HCT116 (cell line): ENCODE measurements around the gene GTF2H1. TPM values are rescaled to one million over a fixed set of nuclear protein-coding genes. Genes with fewer than 3 reads are reported as not detected.

Source experiments
- ATAC-seq: fragments of 200-7000 bp; cut with Tn5 transposase; 2 replicates; pipeline ENCODE4 v1.9.1; 2020; ENCODE audit warnings: mild to moderate bottlenecking, moderate library complexity
- BruUV-seq: library from RNA; stranded (reverse); fragments of 400-500 nt; replicated peaks from 2 replicates; lab custom pipeline; 2021; lab: Mats Ljungman, UMichigan
- CTCF ChIA-PET: fragments of 300-600 bp; sonication (Branson Sonifier 250); formaldehyde crosslinking; loops from one replicate; lab custom pipeline; 2021; ENCODE audit warnings: antibody characterized with exemption; lab: Charles Lee
- POLR2A ChIA-PET: fragments of 300-600, 350-600 bp; sonication (Branson Sonifier 250); formaldehyde crosslinking; loops from one replicate; lab custom pipeline; 2021; ENCODE audit warnings: antibody characterized with exemption; lab: Charles Lee
- RAD21 ChIA-PET, 2 experiments: fragments of 300-600 bp; sonication (Branson Sonifier 250); formaldehyde crosslinking; loops; one replicate each; lab custom pipeline; 2023; ENCODE audit warnings: low total read pairs in 2 of 2; ENCODE audit not compliant: uncharacterized antibody in 2 of 2, unreplicated experiment in 2 of 2, low non-redundant PET in 1 of 2; lab: Charles Lee
- DNase-seq: peaks from one replicate; pipeline ENCODE4 v3.0.0-alpha.2; 2010; ENCODE audit warnings: low read depth, low spot score
- H2AFZ ChIP-seq: fragments of 200-600 bp; shearing (Covaris generic), sonication (generic); 2 replicates; pipeline ENCODE4 v1.6.1; 2017; ENCODE audit warnings: low read depth, mixed run types, mixed read lengths, antibody characterized with exemption, low read length; ENCODE audit not compliant: poor library complexity, severe bottlenecking
- H3K27ac ChIP-seq: 2 replicates; pipeline ENCODE4 v1.5.1; 2012; ENCODE audit warnings: low read depth, low read length
- H3K27me3 ChIP-seq: fragments of 200-600 bp; sonication (generic); 2 replicates; pipeline ENCODE4 v1.6.1; 2016; ENCODE audit warnings: mixed run types, low read length, mixed read lengths; ENCODE audit not compliant: insufficient read depth
- H3K36me3 ChIP-seq, 2 experiments: fragments of 200-500 bp in 1 of 2; fragments of 200-600 bp in 1 of 2; sonication (Bioruptor generic) in 1 of 2; sonication (generic) in 1 of 2; 2 replicates each; pipeline versions ENCODE4 v1.5.1 to v1.6.1; 2014 to 2016; ENCODE audit warnings: low read length in 2 of 2, inconsistent platforms in 1 of 2, mixed read lengths in 1 of 2, mixed run types in 1 of 2; ENCODE audit not compliant: insufficient read depth in 2 of 2, control insufficient read depth in 1 of 2
- H3K4me1 ChIP-seq, 2 experiments: fragments of 200-600 bp in 1 of 2; sonication (generic) in 1 of 2; 2 replicates each; pipeline versions ENCODE4 v1.5.1 to v1.6.1; 2012 to 2017; ENCODE audit warnings: low read length in 2 of 2, inconsistent platforms in 1 of 2, mild to moderate bottlenecking in 1 of 2, mixed read lengths in 1 of 2, mixed run types in 1 of 2, moderate library complexity in 1 of 2; ENCODE audit not compliant: insufficient read depth in 2 of 2, control insufficient read depth in 1 of 2
- H3K4me2 ChIP-seq: fragments of 200-600 bp; sonication (generic); 2 replicates; pipeline ENCODE4 v1.6.1; 2017; ENCODE audit warnings: mixed run types, low read length, mixed read lengths
- H3K4me3 ChIP-seq, 2 experiments: fragments of 200-600 bp in 1 of 2; sonication (generic) in 1 of 2; replicated peaks in 1 of 2; 2 replicates each; pipeline ENCODE4 v1.5.1; 2011 to 2016; ENCODE audit warnings: low read length in 2 of 2, control low read depth in 1 of 2, low read depth in 1 of 2, mild to moderate bottlenecking in 1 of 2, mixed read lengths in 1 of 2, mixed run types in 1 of 2
- H3K79me2 ChIP-seq: fragments of 200-600 bp; sonication (generic); 2 replicates; pipeline ENCODE4 v1.6.1; 2017; ENCODE audit warnings: mild to moderate bottlenecking, mixed run types, low read length, moderate library complexity, mixed read lengths; ENCODE audit not compliant: insufficient read depth
- H3K9ac ChIP-seq: fragments of 200-600 bp; sonication (generic); 2 replicates; pipeline ENCODE4 v1.6.1; 2016; ENCODE audit warnings: low read length, mixed read lengths
- H3K9me2 ChIP-seq: fragments of 200-600 bp; sonication (generic), shearing (Covaris generic); 2 replicates; pipeline ENCODE4 v1.6.1; 2017; ENCODE audit warnings: mixed run types, mild to moderate bottlenecking, moderate library complexity; ENCODE audit not compliant: insufficient read depth
- H3K9me3 ChIP-seq, 2 experiments: fragments of 200-500 bp in 1 of 2; fragments of 200-600 bp in 1 of 2; sonication (Bioruptor generic) in 1 of 2; sonication (generic) in 1 of 2; 2 replicates each; pipeline ENCODE4 v1.6.1; 2014 to 2017; ENCODE audit warnings: low read length in 2 of 2, mixed read lengths in 2 of 2, inconsistent platforms in 1 of 2, low read depth in 1 of 2, mild to moderate bottlenecking in 1 of 2, mixed run types in 1 of 2, moderate library complexity in 1 of 2; ENCODE audit not compliant: control insufficient read depth in 1 of 2, insufficient read depth in 1 of 2
- H4K20me1 ChIP-seq: fragments of 200-600 bp; sonication (generic), shearing (Covaris generic); 2 replicates; pipeline ENCODE4 v1.6.1; 2017; ENCODE audit warnings: mixed run types, mild to moderate bottlenecking, moderate library complexity; ENCODE audit not compliant: insufficient read depth
- FOSL1 ChIP-seq: IDR thresholded peaks from 2 replicates; pipeline ENCODE4 v1.6.1; 2012; ENCODE audit warnings: low read depth
- REST ChIP-seq: IDR thresholded peaks from 2 replicates; pipeline ENCODE4 v1.6.1; 2012; ENCODE audit warnings: low read depth
- TCF7L2 ChIP-seq: IDR thresholded peaks from 2 replicates; pipeline ENCODE4 v1.7.0; 2011; ENCODE audit warnings: borderline replicate concordance, inconsistent platforms; ENCODE audit not compliant: insufficient read depth, insufficient read length; ENCODE audit errors: extremely low read depth
- ZNF274 ChIP-seq: fragments of 200-500 bp; sonication (Bioruptor generic); IDR thresholded peaks from 2 replicates; pipeline ENCODE4 v1.6.1; 2014; ENCODE audit warnings: mild to moderate bottlenecking, low read depth, low read length, inconsistent platforms
- intact Hi-C: fragments of 100-400 bp; cut with micrococcal nuclease; formaldehyde crosslinking; loops from 2 replicates; pipeline ENCODE4 v1.10.0; 2022
- total RNA-seq: library from RNA; stranded (reverse); gene quantifications from one replicate; pipeline ENCODE4 v1.2.1, GENCODE V29; 2021; ENCODE audit not compliant: unreplicated experiment

GTF2H1 gene
- total RNA-seq, 1 experiment from 2014 or later = 37.3 TPM

GRCh38 chr11:18329196-18329870 is 7.0 kb downstream of the GTF2H1 start:
- POLR2A ChIA-PET = no interaction called here
- RAD21 ChIA-PET = no interaction called here
- Histone ChIP-seq H4K20me1 (no peaks in the 10 kb centered on the region), H3K4me3 (no peak overlapping the region), H3K27ac (no peak overlapping the region), H3K79me2 (peaks cover 90% of the 10 kb centered on the region), H2AFZ (no peak overlapping the region), H3K27me3 (no peaks in the 10 kb centered on the region), H3K4me2 (no peak overlapping the region), H3K36me3 (peaks cover 19 to 22% of the 10 kb centered on the region in 2 experiments; a peak in 3 of 4 replicates), H3K9ac (no peak overlapping the region), H3K9me2 (no peaks in the 10 kb centered on the region), H3K4me1 (peaks cover 0 to 7% of the 10 kb centered on the region in 2 experiments; a peak in 1 of 4 replicates), H3K9me3 (no peaks in the 10 kb centered on the region)
- ATAC-seq = no peak
- DNase-seq = no peak
- no TSS peak for BruUV-seq
- TF ChIP-seq ZNF274 (no peak), FOSL1 (no peak), REST (no peak), TCF7L2 (no peak)
- TF ChIP-seq, all 23 proteins: peak for 0
- CTCF ChIA-PET = no interaction called here
- intact Hi-C loops = loop anchor here (10.0 kb wide), 1 partner anchor 195 kb away; the partner anchor contains the start of gene TSG101
